KMS-11 (cell line): ENCODE data around the gene CACHD1.

ENCODE experiments used
- H2AFZ ChIP-seq: fragments of 200-600 bp; sonication (generic); 2 replicates; pipeline ENCODE4 v1.6.1; 2016; ENCODE audit warnings: antibody characterized with exemption, mixed run types, low read depth
- H3K27ac ChIP-seq: fragments of 200-600 bp; sonication (generic); 2 replicates; pipeline ENCODE4 v1.6.1; 2016; ENCODE audit warnings: mild to moderate bottlenecking, mixed run types
- H3K27me3 ChIP-seq: fragments of 200-600 bp; sonication (generic); 2 replicates; pipeline ENCODE4 v1.6.1; 2017; ENCODE audit warnings: mild to moderate bottlenecking, low read depth, mixed run types, moderate library complexity; ENCODE audit not compliant: insufficient read depth
- H3K36me3 ChIP-seq: fragments of 200-600 bp; sonication (generic); 2 replicates; pipeline ENCODE4 v1.6.1; 2017; ENCODE audit warnings: mild to moderate bottlenecking, mixed run types; ENCODE audit not compliant: insufficient read depth
- H3K4me1 ChIP-seq: fragments of 200-600 bp; sonication (generic); 2 replicates; pipeline ENCODE4 v1.6.1; 2016; ENCODE audit warnings: mild to moderate bottlenecking, low read depth, mixed run types; ENCODE audit not compliant: poor library complexity, severe bottlenecking
- H3K4me2 ChIP-seq: fragments of 200-600 bp; sonication (generic); 2 replicates; pipeline ENCODE4 v1.7.0; 2016; ENCODE audit warnings: mild to moderate bottlenecking, mixed run types
- H3K4me3 ChIP-seq: fragments of 200-600 bp; sonication (generic); IDR thresholded peaks from 2 replicates; pipeline ENCODE4 v1.6.1; 2017; ENCODE audit warnings: low read depth, low read length, mixed read lengths; ENCODE audit not compliant: insufficient read depth
- H3K79me2 ChIP-seq: fragments of 200-600 bp; sonication (generic); 2 replicates; pipeline ENCODE4 v1.6.1; 2016; ENCODE audit warnings: low read depth, mixed run types; ENCODE audit not compliant: insufficient read depth
- H3K9ac ChIP-seq: fragments of 200-600 bp; sonication (generic); 2 replicates; pipeline ENCODE4 v1.6.1; 2016; ENCODE audit warnings: mild to moderate bottlenecking, mixed run types
- H4K20me1 ChIP-seq: fragments of 200-600 bp; sonication (generic); 2 replicates; pipeline ENCODE4 v1.6.1; 2016; ENCODE audit warnings: mild to moderate bottlenecking, mixed run types; ENCODE audit not compliant: insufficient read depth
- CTCF ChIP-seq: fragments of 200-600 bp; sonication (generic); conservative IDR thresholded peaks from 2 replicates; pipeline ENCODE4 v1.6.1; 2017; ENCODE audit warnings: low read depth, mild to moderate bottlenecking, antibody characterized with exemption, low read length, moderate library complexity, mixed read lengths

Gene CACHD1

GRCh38 chr1:64516803-64517568 lies 47.1 kb downstream of the CACHD1 start:
- no peaks in the 10 kb centered on the region for H4K20me1 ChIP-seq
- H3K4me2 ChIP-seq: no peak overlapping the region
- no peaks in the 10 kb centered on the region for H3K27me3 ChIP-seq
- no peaks in the 10 kb centered on the region for H3K79me2 ChIP-seq
- no peak overlapping the region for H3K9ac ChIP-seq
- H3K27ac ChIP-seq: no peak overlapping the region
- no peak overlapping the region for H3K4me3 ChIP-seq
- no peaks in the 10 kb centered on the region for H3K4me1 ChIP-seq
- no peak overlapping the region for H2AFZ ChIP-seq
- TF ChIP-seq CTCF: no peak
- no peaks in the 10 kb centered on the region for H3K36me3 ChIP-seq

- H2AFZ ChIP-seq: no peak overlapping the region
- H3K36me3 ChIP-seq: no peaks in the 10 kb centered on the region
- no peak overlapping the region for H3K9ac ChIP-seq
- no peak overlapping the region for H3K27ac ChIP-seq
- H3K4me2 ChIP-seq: no peak overlapping the region
- H3K4me1 ChIP-seq: no peaks in the 10 kb centered on the region
- H3K27me3 ChIP-seq: no peaks in the 10 kb centered on the region
- no peaks in the 10 kb centered on the region for H3K79me2 ChIP-seq
- no peaks in the 10 kb centered on the region for H4K20me1 ChIP-seq
- no peak for TF ChIP-seq CTCF
- no peak overlapping the region for H3K4me3 ChIP-seq
These were observed 47.7 kb downstream of the CACHD1 start for GRCh38 chr1:64517640-64518039.

GRCh38 chr1:64518692-64519481 lies 49.0 kb downstream of the CACHD1 start:
- no peaks in the 10 kb centered on the region for H3K79me2 ChIP-seq
- no peak overlapping the region for H3K4me2 ChIP-seq
- no peaks in the 10 kb centered on the region for H3K27me3 ChIP-seq
- no peaks in the 10 kb centered on the region for H3K36me3 ChIP-seq
- no peak overlapping the region for H2AFZ ChIP-seq
- H3K9ac ChIP-seq: no peak overlapping the region
- H3K4me1 ChIP-seq: no peaks in the 10 kb centered on the region
- no peak for TF ChIP-seq CTCF
- H3K27ac ChIP-seq: no peak overlapping the region
- H3K4me3 ChIP-seq: no peak overlapping the region
- no peaks in the 10 kb centered on the region for H4K20me1 ChIP-seq

- Histone ChIP-seq H3K27me3 (no peaks in the 10 kb centered on the region), H3K27ac (no peak overlapping the region), H4K20me1 (no peaks in the 10 kb centered on the region), H3K4me3 (no peak overlapping the region), H3K4me2 (no peak overlapping the region), H2AFZ (no peak overlapping the region), H3K4me1 (no peaks in the 10 kb centered on the region), H3K9ac (no peak overlapping the region), H3K36me3 (no peaks in the 10 kb centered on the region), H3K79me2 (no peaks in the 10 kb centered on the region)
- no peak for TF ChIP-seq CTCF
These were observed 50.0 kb downstream of the CACHD1 start for GRCh38 chr1:64519901-64520300.
